Renal cortical epithelial cell (primary cell): ENCODE measurements around the gene RASSF4. TPM values are rescaled to one million over a fixed set of nuclear protein-coding genes. Genes with fewer than 3 reads are reported as not detected.

ENCODE experiments used
- DNase-seq: peaks from one replicate; pipeline ENCODE4 v3.0.0-alpha.2; 2011; ENCODE audit warnings: low read depth
- total RNA-seq: library from RNA; depleted of rRNA; stranded (reverse); fragments of >200 nt; gene quantifications from 2 replicates; pipeline ENCODE4 v1.2.3, GENCODE V29; 2014

Gene RASSF4
- total RNA-seq, 1 donor from 2014 or later: 79.1 TPM

DNA sequence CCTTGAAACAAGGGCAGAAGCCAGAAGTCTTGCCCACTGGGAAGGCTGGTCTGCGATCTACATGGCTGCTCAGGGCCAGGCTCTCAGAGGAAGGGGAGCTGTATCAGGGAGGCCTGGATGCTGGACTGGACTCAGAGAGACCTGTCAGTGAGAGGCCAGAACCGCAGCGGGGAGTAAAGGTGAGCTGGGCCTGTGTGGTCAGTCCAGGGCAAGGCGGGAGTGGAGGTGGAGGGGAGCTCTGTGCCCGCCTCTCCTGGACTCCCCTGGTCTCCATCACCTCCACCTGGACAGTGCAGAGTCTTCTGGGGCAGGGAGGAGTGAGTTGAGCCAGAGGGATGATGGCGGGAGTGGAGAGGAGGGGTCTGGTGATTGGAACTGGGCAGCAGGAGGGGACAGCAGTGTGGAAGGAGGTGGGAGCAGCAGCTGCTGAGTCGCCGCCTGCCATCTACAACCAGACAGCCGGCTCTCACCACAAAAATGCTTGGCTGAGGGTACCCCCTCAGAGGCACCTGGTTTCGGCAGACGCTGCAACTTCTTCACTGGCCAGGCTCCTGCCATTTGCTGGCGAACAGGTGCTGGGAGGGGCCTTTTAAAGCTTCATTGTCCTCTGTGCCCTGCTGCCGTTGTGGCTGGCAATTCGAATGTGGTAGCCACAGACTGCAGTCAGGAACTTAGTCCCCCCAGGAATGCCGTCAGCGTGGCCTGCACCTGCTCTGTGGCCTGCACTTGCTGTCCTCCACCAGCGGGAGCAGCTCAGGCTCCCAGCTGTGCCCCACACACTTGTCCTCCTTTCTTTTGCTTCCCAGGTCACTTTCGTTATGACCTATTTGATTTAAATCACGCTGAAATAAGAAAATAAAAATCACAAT is 3.5 kb downstream of the RASSF4 start:
- DNase-seq: no peak

GRCh38 chr10:44963772-44964633 is 4.4 kb downstream of the RASSF4 start:
- DNase-seq: no peak

- DNase-seq: no peak
Measured at GRCh38 chr10:44965104-44965503, 5.5 kb downstream of the RASSF4 start.

GRCh38 chr10:44965651-44966097 is 6.1 kb downstream of the RASSF4 start:
- DNase-seq: no peak

- DNase-seq: peak; percentile 63
Measured at GRCh38 chr10:44966129-44966815, 6.7 kb downstream of the RASSF4 start.

GRCh38 chr10:44966816-44967509 is 7.4 kb downstream of the RASSF4 start:
- no peak for DNase-seq

- no peak for DNase-seq
Measured at GRCh38 chr10:44967616-44968015, 8.0 kb downstream of the RASSF4 start.

DNA sequence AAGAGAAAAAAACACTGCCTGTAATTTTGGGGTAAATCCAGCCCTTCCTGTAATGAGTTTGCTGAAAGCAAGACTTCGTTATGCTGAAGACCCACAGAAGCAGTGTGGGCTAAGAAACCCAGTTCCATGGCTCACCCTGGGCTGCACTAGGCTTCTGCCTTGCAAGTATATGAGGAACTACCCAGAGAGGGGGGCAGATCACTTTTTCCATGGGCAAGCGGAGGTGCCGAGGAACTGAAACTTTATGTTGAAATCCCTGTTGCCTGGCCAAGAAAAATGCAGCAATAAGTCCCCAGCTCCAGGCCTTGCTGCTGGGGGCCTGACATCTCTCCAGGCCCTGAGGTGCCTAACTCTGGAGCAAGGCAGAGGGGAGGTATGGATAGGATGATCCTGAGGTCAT is 8.5 kb downstream of the RASSF4 start:
- DNase-seq: no peak

DNA sequence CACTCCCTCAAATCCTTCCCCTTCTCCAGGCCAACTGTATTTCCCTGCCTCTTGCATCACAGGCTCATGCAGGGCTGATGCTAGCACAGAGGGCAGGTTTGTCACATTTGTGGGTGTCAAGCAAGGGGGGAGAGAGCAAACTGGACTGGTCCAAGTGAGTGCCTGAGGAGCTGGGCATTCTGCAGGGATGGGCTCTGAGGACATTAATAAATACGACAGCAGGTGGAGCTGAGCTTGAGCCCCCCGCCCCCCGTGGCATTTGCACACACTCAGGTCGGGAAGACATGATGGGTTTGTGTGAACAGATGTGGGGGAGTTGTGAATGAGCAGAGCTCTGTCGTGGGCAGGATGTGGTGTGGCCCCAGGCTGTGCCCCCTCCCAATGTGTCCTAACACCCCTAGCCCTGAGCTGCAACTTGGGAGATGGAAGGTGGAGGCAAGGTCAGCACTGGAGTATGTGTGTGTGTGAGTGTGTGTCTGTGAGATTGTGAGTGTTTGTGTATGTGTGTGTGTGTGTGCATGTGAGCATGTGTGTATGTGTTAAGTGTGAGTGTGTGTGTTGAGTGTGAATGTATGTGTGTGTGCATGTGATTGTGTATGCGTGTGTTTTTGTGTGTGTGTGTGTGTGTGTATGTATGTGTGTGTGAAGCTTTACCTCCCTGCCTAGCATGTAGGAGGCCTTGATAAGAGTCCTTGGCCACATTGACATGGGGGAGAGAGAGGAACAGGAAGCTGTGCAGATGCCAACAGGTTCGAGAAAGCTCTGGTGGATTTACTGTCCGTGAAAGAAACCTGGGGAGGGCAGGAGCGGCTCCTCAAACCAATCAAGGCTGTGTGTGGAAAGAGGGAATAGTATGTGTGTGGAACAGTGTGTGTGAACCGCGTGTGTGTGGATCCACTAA is 9.1 kb downstream of the RASSF4 start:
- DNase-seq: no peak

DNA sequence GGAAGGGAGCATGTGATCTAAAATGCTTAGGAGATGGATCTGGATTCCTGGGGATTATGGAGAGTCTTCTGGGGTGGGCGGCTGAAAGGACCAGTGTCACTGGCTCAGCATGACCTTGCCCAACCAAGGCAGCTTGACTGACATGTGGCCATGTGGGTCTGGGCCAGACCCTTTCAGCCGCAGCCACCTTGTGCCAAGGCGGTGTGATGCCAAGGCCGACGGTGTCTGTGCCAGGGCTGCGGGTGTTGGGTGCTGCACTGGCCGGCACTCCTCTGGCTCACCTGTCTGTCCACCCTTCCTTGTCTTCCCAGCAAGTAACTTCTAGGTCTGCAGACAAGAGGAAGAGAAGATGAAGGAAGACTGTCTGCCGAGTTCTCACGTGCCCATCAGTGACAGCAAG is 10.3 kb downstream of the RASSF4 start:
- DNase-seq: no peak

DNA sequence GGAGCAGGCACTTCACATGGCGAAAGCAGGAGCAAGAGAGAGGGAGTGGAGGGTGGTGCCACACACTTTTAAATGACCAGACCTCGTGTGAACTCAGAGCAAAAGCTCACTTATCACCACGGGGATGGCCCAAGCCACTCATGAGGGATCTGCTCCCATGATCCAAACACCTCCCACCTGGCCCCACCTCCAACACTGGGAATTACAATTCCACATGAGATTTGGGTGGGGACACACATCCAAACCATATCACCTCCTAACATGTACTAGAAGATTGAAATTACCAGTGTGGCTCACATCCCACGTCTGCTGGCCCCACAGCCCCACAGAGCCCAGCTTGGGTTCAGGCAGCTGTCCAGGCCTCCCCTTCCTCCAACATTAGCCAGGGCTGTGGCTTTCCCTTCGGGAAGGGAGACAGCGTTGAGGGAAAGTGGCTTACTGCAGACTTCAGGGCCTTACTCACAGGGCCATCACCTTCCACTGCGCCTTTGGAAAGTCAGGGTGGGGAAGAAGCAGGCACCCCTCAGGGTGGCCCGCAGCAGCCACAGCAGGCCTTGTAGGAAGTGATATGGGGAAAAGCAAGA is 11.3 kb downstream of the RASSF4 start:
- DNase-seq: no peak

DNA sequence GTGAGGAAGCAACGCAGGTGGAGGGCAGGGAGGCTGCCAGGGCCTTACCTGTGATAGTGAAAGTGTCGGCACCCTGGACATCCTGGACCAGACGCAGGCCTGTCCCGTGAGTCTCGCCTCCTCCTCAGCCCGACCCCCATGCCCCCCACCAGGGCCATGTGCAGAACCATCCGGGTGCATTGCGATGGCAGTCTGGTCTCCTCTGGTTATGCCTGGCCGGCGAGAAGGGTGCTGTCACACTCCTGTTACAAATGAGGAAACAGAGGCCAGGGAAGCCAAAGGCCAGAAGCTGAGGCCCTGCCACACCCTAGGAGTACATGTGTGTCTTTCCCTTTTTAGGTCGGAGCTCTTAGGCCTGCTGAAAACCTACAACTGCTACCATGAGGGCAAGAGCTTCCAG is 11.8 kb downstream of the RASSF4 start:
- DNase-seq: no peak

DNA sequence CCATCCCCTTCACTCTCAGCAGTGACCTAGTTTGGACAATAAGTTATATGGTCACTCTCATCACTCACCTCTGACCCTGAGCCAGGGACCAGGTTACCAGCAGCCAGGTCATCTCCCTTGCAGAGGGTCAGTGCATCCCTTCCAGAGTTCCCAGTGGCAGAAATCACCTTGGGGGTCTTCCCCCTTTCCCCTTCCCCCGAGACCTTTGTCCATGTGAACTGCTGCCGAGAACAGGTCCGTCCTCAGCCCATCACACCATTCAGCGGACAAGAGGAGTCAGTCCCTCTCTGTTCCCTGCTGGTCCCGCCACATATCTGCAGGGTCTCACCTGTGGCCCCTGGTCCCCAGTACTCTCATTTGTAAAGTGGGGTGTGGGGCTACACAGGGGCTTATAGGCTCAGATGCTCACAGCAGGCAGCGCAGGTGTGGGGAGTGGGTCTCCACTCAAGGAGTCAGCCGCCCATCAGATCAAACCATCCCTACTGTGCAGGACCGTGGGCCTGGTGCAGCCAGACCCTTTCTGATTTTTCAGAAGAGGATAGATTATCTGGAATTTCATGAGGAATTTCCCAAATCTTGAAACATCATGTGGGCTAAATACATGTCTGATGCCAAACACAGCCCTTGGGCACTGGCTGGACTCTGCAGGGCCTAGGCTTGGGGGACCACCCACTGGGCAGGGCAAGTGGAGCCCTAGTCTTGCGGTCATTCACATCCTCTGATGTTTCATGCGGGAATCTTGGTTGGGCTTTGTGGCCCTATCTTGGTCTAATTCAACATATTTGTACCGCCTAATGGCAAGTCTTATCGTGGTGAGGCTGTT is 12.5 kb downstream of the RASSF4 start:
- no peak for DNase-seq

DNA sequence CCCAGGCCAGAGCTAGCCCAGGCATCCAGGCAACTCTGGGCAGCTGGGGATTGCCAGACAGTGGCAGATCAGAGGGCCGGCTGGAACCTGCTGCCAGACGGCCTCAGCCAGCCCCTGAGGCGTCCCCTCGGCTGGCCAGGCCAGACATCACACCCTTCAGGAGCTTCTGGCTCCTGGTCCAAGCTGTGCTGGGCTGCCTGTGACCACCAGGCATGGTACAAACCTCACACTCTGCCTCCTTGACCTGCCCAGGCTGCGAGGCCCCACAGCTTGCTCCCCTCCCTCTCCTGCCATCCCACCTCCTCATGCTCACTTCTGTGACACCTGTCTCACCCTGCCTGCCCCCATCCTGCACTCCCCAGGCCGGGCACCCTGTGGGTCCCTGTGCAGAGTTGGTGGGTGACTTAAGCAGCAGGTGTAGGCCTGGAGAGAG is 13.3 kb downstream of the RASSF4 start:
- no peak for DNase-seq

DNA sequence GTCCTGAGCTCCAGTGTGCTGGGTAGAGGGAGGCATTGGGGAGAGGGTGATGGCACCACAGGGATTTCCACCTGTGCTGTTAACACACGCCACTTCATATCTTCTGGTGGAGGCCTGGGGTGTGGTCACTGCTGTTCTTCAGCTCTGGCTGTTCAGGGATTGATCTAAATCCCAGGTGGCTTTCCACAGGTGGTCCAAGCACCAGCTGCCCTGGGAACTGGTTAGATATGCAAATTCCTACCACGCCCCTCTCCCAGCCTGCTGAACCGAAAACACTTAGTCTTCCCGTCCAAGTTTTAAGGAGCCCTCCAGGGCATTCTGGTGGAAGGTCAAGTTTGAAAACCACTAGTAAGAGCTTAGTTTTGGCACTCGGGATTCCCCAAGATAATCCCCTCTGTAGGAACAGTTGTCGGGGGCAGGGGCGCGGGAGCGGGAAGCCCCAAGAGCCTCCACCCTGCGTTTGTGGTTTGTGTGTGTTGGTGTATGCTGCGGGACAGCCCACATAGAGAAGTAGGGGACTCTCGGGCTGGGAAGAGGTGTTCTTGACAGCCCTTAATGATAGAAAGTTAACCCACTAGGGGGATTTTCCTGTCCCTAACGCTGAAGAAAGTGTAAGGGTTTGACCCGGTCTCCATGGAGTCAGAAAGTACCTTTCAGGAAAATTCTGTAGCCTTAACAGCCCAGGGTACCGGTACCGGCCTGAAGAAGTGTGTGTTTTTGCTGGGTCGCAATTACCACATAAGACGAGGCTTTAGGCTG is 13.9 kb downstream of the RASSF4 start:
- peak; percentile 55 for DNase-seq

DNA sequence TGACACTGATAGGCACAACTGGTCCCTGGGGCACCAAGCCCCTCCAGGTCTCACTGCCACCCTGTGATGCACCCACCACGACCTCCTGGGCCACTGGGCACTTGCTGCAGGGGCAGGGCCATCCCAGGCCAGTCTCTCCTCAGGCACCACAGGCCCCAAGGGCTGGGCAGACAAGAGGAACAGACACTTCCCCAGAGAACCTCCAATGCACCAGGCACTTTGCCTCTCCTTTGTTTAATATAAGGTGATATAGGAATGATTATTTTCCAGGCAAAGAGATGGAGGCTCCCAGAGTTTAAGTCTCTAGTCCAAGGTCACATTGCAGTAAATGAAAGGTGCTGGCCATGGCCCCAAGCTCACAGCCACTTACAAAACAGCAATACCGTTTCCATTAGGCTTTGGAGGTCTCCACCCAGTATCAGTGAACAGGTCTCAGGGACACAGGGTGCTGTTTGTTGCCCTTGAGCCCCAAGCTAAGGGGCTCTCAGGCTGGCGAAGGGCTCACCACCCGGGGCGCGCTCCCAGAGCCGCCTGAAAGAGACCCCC is 14.6 kb downstream of the RASSF4 start:
- no peak for DNase-seq

- no peak for DNase-seq
Measured at GRCh38 chr10:44974628-44975430, 15.2 kb downstream of the RASSF4 start.
